Stimulated activated CD8-positive, alpha-beta memory T cell treated with anti-CD3 and anti-CD28 coated beads, Interleukin-15, amount 100 ng/mL, for 1 hour (primary cell): ENCODE measurements around the gene GPR132.
"Not testable (repeated sequence)": the region's sequence is repeated elsewhere in the genome, so short reads cannot be mapped to it uniquely, and the experiment has no call there.

ENCODE experiments used
- DNase-seq: peaks from one replicate; pipeline ENCODE4 v3.0.0-alpha.2; 2020; ENCODE audit warnings: low read depth

GPR132 gene

DNA sequence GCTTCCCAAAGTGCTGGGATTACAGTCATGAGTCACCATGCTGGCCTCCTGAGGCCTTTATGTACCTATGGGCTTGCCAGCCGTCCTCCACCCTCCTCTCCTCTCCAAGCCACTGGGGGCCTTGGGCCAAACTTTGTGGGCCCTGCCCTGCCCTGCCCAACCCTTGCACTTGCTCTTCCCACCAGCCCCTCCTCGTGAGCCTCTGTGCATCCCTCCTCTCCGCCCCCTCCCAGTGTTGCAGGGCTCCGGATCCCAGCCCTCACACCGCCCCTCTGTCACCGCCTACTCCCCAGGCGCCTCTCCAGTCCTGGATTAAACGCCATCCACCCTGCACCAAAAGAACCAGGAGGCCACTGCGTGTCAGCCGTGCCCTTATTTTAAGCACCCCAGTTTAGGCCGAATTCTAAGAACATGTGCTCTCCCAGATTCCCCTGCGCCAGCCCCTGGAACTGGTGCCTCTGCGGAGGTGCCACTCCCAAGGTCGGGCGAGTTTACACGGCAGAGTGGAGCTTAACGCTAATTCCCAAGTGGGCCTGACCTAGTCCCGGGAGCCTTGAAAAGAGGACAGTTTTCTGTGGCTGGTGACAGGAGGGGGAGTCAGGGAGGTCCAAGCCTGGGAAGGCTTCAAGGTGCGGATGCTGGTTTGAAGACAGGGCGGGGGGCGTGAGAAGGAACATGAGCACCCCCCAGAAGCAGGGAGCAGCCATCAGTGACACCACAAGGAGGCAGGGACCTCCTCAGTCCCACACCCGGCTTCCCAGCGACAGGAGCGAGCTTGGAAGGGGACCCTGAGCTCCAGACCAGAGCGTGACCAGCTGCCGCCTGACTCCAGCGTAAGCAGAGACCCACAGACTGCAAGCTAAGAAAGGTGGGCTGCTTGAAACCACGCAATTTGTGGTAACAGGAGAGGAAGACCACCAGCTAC is 23.1 kb downstream of the GPR132 start:
- DNase-seq = no peak

DNA sequence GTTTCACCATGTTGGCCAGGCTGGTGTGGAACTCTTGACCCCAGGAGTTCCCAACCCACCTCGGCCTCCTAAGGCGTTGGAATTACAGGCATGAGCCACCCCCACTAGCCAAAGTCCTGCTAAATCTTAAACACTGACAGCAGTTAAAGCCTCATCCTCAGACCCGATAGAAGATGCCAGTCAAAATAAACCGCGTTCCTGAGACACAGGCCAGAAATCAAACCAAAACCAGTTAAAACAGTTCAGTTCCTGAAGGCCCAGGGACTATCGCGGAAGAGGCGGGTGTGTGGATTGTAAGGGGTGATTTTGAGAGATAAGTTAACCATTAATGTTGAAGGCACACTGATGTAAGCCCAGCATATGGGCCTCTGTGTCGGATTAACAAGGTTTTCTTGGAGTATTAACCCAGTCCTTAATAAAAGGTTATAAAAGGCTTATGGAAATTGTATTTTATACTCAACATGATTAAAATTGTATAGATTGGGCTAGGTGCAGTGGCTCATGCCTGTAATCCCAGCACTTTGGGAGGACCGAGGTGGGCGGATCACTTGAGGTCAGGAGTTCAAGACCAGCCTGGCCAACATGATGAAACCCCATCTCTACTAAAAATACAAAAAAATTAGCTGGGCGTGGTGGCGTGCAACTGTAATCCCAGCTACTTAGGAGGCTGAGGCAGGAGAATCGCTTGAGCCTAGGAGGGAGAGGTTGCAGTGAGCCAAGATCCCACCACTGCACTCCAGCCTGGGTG is 25.6 kb downstream of the GPR132 start:
- no peak for DNase-seq

DNA sequence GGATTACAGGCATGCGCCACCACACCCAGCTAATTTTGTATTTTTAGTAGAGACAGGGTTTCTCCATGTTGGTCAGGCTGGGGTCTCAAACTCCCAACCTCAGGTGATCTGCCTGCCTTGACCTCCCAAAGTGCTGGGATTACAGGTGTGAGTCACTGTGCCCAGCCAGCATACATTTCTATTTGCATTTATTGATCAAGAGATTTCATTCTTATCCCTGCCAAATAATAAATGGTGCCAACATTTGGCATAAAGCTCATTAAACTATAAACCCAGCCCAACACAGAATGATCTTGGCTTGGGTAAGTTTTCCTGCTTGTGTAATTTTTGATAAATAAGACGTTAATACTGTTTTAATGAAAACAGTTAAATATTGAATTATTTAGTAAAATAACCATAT is 29.6 kb downstream of the GPR132 start:
- not testable (repeated sequence) for DNase-seq

DNA sequence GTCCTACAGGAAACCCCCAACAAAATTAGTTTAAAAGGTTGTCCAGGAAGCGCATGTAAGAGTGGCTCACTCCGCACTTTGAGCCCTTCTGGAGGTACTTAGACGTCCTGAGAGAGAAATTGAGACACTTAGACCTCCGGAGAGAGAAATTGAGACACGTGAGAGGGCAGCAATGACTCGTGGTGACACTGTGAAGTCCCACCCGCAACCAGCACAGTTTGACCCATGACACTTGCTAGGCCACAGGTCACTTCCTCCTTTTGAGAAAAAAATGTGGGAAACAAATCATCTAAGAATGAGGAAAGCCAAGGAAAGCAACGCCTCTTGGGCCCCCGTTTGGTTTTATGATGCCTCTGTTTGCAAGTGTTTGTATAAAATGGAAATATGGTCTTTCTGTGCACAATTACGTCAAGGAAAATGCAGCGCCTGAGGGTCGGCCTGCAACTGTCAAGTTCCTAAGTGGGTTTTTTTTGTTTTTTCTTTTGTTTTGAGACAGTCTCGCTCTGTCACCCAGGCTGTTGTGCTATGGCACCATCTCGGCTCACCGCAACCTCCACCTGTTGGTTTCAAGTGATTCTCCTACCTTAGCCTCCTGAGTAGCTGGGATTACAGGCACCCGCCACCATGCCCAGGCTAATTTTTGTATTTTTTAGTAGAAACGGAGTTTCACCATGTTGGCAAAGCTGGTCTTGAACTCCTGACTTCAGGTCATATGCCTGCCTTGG is 30.8 kb downstream of the GPR132 start:
- DNase-seq = no peak

DNA sequence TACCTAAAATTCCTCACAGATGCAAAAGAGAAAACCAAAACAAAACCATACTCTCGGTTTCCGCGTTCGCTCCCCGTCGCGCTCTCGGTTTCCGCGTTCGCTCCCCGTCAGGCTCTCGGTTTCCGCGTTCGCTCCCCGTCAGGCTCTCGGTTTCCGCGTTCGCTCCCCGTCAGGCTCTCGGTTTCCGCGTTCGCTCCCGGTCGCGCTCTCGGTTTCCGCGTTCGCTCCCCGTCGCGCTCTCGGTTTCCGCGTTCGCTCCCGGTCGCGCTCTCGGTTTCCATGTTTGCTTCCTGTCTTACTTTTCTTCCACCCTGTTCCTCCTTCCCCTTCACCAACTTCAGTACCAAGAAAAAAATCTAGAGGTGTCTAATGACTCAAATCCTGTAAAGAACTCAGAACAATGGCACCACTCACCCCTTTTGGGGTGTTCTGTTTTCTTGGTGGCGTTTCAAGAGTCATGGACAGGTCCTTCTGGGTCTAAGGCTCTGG is 31.8 kb downstream of the GPR132 start:
- DNase-seq = not testable (repeated sequence)

DNA sequence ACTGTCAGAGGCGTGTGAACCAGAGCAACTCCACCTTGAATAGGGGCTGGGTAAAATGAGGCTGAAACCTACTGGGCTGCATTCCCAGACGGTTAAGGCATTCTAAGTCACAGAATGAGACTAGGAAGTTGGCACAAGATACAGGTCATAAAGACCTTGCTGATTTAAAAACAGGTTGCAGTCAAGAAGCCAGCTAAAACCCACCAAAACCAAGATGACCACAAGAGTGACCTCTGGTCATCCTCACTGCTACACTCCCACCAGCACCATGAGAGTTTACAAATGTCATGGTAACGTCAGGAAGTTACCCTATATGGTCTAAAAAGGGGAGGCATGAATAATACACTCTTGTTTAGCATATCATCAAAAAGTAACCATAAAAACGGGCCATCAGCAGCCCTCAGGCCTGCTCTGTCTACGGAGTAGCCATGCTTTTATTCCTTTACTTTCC is 32.8 kb downstream of the GPR132 start:
- not testable (repeated sequence) for DNase-seq

DNA sequence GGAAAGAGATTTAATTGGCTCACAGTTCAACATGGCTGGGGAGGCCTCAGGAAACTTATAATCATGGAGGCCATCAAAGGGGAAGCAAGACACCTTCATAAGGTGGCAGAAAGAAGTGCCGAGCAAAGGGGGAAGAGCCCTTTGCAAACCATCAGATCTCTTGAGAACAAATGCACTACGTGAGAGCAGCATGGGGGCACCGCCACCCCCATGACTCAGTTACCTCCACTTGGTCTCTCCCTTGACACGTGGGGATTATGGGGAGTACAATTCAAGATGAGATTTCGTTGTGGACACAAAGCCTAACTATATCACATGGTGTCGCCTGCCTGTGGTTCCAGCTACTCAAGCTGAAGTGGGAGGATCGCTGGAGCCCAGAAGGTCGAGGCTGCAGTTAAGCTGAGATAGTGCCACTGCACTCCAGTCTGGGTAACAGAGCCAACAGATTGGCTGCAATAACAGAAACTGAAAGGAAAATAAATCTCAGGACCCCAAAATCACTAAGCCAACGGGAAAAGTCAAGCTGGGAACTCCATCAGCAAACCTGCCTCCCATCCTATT is 34.3 kb downstream of the GPR132 start:
- DNase-seq = no peak

DNA sequence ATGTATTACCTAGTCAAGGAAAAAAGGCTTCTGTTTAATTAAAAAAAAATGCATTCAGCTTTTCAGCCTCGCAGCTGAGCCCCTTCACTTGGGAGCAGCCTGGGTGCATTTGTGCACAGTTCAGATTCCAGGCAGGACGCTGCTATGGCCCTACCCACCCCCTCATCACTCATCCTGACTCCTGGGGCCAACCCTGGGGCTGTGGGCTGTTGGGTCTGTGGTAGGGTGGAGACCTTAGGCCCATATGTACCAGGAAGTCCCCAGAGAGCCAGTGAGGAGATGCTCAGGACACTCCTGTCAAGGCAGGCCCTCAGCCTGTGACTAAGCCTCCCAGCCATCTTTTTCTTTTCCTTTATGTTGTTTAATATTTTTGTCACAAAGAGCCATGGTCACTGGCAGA is 35.0 kb downstream of the GPR132 start:
- DNase-seq = no peak

DNA sequence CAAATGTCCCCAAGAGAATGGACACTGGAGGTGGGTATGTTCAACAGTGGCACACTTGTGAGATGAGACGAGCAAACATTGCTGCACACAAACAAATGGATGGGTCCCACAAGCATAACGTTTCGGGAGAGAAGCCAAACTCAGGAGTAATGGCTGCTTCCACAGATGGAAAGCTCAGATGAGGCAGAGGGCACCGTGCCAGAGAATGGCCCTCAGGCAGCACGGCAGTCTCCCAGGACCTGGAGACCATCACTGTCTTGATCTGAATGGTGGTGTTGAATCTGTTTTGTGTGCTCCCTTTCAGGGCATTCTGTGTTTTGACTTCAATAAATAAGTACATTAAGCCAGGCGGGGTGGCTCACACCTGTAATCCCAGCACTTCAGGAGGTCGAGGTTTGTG is 35.8 kb downstream of the GPR132 start:
- no peak for DNase-seq

DNA sequence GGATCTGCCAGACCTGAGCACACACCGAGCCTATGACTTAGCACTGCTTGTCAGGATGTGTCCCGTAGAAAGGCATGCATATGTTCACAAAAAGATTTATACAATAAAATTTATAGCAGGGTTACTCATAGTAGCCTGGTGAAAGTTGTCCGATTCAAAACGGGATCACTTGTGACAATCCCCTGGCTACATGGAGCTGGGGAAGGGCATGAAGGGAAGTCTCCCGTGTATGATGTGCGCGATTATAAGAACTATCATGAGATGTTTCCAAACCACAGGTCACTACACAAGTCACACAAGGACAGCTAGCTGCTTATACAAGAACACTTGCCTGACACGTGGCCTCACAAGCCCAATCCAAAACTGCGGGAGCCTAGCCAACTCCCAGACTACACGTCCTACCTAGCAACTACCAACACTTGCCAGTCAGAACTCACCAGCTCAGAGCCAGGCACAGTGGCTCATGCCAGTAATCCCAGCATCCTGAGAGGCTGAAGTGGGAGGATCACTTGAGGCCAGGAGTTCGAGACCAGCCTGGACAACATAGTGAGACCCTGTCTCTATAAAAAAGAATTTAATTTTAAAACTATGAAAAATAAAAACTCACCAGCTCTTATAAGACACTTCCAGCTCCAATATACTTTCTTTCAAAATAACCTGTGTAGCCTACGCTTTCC is 36.8 kb downstream of the GPR132 start:
- no peak for DNase-seq

DNA sequence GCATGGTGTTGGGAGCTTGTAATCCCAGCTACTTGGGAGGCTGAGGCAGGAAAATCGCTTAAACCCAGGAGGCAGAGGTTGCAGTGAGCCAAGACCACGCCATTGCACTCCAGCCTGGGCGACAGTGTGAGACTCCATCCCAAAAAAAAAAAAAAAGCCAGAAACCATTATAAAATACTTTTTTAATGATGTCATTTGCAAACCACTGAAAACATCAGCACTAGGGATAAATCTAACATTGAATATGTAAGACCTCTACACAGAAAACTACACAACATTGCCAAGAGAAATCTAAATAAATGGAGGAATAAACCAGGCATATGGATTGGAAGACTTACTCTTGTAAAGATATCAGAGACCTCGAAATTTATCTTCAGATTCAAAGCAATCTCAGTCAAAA is 37.5 kb downstream of the GPR132 start:
- DNase-seq = not testable (repeated sequence)

DNA sequence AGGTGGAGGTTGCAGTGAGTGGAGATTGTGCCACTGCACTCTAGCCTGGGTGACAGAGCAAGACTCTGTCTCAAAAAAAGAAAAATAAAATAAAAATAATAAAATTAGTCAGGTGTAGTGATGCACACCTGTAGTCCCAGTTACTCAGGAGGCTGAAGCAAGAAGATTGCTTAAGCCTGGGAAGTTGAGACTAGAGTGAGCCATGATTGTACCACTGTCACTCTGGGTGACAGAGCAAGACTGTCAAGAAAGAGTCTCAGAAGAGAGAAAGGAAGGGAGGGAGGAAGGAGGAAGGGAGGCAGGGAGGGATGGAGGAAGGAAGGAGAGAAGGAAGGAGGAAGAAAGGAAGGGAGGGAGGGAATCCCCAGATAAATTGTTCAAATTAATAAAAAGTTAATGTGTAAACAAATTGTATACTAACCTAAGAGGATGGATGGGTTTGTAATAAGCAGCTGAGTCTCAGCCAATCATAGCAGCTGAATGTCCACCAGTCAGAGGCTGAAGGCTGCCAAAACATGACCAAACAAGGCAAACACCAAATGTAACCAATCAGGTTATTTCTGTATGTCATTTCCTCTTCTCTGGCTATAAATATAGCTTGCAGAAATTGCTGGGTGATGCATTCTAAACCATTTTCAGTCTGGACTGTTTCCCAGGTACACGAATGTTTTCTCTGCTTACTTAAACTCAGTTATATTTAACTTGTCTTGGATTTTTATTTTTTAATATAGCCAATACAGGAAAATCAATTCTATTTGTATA is 38.2 kb downstream of the GPR132 start:
- no peak for DNase-seq

DNA sequence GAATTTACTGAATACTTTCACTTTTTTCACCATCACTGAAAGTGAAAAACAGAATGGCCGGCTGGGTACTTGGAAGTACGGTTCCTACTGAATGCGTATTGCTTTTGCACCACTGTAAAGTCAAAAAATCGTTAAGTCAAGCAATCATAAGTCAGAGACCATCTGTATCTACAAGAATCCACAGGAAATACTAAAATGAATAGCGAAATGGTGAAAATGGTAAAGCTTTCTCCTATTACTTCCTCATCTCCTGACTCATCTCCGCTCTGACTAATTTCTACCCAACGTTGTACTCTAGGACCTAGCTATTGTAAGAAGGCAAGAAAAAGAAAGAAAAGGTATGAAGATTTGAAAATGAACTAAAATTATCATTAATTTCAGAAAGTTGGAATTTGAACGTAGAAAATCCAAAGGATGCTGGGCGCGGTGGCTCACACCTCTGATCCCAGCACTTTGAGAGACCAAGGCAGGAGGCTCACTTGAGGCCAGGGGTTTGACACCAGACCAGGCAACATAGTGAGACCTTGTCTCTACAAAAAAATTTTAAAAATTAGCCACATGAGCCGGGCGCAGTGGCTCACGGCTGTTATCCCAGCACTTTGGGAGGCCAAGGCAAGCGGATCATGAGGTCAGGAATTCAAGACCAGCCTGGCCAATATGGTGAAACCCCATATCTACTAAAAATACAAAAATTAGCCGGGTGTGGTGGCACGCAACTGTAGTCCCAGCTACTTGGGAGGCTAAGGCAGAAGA is 39.0 kb downstream of the GPR132 start:
- DNase-seq = no peak

DNA sequence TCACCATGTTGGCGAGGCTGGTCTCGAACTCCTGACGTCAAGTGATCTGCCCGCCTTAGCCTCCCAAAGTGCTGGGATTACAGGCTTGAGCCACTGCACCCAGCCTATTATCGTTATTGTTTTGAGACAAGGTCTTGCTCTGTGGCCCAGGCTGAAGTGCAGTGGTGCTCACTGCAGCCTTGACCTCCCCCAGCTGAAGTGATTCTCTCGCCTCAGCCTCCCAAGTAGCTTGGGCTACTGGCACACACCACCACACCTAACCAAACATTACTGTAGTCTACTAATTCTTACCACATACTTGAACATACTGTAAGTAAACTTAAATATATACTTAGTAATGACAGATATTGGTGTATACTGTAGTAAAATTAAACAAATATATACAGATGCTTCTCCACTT is 39.8 kb downstream of the GPR132 start:
- no peak for DNase-seq

DNA sequence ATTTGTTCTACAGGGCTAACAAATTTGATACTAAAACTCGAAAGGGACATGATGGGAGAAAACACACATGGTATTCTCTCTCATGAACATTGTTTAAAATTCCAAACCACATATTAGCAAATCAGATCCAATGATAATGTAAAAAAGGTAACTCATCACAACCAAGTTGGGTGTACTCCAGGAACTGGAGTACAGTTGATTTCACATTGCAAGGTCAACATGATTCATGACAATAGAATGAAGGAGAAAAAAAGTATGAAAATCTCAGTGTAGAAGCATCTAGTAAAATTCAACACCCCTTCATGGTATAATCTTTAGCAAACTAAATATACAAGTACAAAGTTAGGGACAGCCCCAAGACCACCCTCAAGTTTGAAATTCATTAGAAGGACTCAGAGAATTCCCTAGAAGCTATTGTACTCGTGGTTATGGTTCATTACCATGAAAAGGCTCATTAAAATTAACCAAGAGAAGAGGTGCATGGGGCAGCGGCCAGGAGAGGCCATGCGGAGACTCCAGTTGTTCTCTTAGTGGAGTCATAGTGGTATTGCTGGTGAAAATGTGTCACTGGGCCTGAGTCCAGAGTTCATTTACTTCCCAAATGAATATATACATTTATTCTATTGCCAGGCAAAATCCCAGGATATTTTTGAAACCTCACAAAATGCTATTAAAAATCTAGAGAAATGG is 41.3 kb downstream of the GPR132 start:
- DNase-seq = no peak

DNA sequence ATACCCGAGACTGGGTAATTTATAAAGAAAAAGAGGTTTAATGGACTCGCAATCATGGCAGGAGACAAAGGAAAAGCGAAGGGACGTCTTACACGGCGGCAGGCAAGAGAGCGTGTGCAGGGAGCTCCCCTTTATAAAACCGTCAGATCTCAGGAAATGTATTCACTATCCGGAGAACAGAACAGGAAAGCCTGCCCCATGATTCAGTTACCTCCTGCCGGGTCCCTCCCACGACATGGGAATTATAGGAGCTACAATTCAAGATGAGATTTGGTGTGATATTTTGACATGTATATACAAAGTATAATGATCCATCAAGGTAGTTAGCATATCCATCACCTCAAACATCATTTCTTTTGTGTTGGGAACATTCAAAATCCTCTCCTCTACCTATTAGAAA is 42.1 kb downstream of the GPR132 start:
- no peak for DNase-seq

DNA sequence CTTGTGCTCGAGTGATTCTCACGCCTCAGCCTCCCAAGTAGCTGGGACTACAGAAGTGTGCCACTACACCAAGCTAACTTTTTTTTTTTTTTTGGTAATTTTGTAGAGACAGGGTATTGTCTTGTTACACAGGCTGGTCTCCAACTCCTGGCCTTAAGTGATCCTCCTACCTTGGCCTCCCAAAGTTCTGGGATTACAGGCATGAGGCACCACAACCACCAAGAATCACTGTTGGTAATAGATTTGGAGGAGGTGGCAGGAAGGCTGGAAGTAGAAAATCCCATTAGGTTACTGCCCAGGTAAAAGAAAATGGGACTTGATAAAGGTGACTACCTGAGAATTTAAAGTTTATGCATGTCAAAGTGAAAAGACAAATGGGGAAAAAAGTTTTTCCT is 43.0 kb downstream of the GPR132 start:
- no peak for DNase-seq

DNA sequence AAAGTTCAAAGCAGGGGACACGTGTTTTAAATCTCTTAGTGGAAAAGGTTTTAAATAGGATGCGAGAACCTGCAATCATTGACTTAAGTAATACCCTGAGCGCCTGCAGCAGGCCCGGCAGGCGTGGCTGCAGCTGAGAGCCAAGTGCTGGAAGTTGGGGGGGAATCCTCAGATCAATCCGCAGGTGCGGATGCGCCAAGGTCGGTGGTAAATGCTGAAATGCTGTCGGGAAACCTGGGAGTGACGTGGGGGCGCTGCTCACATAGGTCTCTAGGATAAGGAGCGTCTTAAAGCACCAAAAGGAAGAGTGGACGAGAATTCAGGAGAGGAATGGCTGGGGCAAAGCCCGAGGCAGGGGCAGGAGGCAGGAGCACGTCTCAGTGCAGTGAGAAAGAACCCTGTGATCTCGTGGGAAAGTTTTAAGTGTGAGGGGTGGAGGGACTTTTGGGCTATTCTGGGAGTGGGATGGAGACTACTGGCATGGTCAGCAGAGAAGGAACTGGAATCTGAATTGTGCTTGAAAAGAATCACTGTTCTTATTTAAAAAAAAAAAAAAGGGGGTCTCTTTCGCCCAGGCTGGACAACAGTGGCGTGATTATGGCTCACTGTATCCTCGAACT is 43.5 kb downstream of the GPR132 start:
- no peak for DNase-seq
